GM13977 (cell line): ENCODE data around the gene ST8SIA5.

Experiments used
- DNase-seq: peaks from one replicate; pipeline ENCODE4 v3.0.0; 2012; ENCODE audit warnings: low spot score
- CTCF ChIP-seq: IDR thresholded peaks from 2 replicates; pipeline ENCODE4 v1.5.1; 2012; ENCODE audit warnings: mild to moderate bottlenecking, control low read depth; ENCODE audit not compliant: insufficient read depth; ENCODE audit errors: extremely low read depth, missing control alignments
- in situ Hi-C: fragments of 300-500 bp; cut with MboI; formaldehyde crosslinking; loops from one replicate; pipeline ENCODE4 v1.12.0; 2022; ENCODE audit warnings: low sequenced_read_pairs, low pct_unique_long_range_greater_than_20kb, mixed read lengths, inconsistent platforms; ENCODE audit not compliant: unreplicated experiment

The ST8SIA5 gene

GRCh38 chr18:46733872-46734271 lies 23.0 kb downstream of the ST8SIA5 start:
- in situ Hi-C loops, result no loop called here
- no peak for TF ChIP-seq CTCF
- no peak for DNase-seq

DNA sequence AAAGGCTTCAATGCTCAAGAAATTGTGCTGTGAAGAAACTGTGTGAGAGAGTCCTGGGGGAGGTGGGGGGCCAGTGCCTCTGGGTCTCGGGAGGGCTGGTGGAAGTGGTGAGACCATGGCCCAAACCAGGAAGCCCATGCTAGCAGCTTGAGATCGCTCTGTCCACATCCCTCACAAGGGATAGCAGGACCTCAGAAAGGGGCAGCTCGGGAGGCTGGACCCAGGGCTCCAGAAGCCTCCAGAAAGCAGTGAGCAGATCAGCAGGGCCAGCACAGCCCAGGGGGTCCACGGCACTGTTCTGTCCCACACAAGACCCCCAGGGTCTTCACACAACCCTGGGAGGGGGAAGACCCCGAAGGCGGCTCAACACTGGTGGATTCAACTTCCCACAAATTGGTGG lies 24.1 kb downstream of the ST8SIA5 start:
- TF ChIP-seq CTCF, result no peak
- in situ Hi-C loops, result no loop called here
- DNase-seq, result no peak

DNA sequence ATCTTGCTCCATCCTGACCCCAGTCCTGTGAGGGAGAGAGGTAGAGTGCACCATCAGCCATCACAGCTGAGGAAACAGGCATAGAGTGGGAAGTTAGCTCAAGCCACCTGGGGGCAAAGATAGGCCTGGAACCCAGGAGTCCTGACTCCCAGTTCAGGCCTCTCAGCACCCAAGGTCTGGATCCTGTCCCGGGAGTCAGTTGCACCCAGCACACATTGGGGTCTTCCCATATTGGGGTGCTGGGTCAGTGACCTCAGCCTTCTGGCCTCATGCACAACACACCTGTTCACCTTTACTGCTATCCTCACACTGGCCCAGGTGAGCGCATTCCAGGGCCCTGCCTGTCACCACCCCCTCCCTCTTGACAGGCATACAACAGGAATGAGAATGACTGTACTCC lies 24.7 kb downstream of the ST8SIA5 start:
- no peak for TF ChIP-seq CTCF
- no peak for DNase-seq
- in situ Hi-C loops, result no loop called here

DNA sequence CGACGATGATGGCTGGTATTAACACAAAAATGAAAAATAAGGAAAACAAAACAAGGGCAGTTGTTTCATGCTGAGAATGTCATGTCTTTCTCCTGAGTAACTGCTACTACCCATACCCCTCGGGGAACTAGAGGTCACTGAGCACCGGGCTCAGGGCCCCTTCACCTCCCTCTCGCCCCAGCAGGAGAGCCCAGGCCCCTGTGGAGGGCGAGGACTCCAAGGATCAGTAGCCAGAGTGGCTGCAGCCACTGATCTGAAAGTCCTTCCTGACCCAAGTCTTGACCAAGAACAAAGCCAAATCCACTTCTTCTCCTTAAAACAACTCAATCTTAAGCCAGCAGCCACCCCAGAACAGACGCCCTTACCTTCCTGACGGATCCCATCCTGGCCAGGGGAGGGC lies 25.5 kb downstream of the ST8SIA5 start:
- TF ChIP-seq CTCF, result no peak
- DNase-seq, result no peak
- in situ Hi-C loops, result no loop called here

GRCh38 chr18:46728219-46728930 lies 28.5 kb downstream of the ST8SIA5 start:
- no peak for TF ChIP-seq CTCF
- no peak for DNase-seq
- in situ Hi-C loops, result no loop called here

DNA sequence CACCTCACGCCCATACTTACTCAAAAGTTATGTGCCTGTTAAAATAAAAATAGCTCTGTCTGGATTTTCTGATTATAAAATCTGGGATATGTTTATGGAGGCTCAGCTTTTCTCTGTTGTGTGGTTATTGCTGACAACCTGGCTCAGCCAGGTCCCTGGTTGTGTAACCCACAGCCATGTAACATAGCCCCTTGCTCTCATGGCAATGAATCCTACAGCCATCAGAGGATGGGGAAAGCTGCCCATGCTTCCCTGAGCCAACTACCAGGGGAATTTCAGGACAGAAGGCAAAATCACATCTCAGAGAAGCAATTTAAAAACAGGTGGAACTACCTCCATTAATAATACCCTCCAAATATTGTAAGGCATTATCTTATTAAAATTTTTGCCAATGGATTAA lies 29.7 kb downstream of the ST8SIA5 start:
- no peak for TF ChIP-seq CTCF
- DNase-seq, result no peak
- in situ Hi-C loops, result no loop called here
